DMS79 (cell line): ENCODE data around the gene STEAP1B.
"Not testable (repeated sequence)": the region's sequence is repeated elsewhere in the genome, so short reads cannot be mapped to it uniquely, and the experiment has no call there.

Source experiments
- DNase-seq: peaks from one replicate; lab custom pipeline; 2025; lab: John Stamatoyannopoulos, UW

Gene STEAP1B

DNA sequence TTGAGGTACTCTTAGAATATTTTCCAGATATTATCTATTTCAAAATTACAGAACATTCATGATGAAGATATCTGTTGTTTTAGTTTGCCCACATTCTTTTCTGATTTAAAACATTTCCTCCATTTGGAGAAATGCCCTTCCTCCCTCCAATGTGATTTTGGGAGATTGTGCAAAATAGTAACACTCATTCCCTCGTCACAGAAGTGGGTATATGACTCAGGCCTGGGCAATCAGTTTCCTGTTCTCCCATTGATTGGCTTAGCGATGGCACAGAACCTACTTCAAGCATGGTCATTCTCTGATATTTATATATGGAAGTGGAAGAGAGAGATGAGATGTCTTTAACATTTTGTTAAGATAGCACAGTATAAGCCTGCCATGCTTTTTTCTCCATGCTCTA is 3.1 kb downstream of the STEAP1B start:
- not testable (repeated sequence) for DNase-seq

DNA sequence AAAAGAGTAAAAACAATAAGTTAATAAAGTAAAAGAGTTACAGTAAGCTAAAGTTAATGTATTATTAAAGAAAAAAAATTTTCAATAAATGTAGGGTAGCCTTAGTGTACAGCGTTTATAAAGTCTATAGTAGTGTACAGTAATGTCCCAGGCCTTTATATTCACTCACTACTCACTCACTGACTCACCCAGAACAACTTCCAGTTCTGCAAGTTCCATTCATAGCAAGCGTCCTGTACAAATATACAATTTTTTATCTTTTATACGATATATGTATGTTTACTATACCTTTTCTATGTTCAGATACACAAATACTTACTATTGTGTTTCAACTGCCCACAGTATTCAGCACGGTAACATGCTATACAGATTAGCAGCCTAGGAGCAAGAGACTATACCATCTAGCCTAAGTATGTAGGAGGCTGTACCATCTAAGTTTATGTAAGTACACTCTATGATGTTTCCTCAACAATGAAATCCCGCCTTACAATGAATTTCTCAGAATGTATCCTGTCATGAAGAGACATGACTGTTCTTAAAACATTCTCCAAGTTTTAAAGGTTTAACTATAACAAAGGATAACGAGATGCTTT is 3.6 kb downstream of the STEAP1B start:
- not testable (repeated sequence) for DNase-seq

DNA sequence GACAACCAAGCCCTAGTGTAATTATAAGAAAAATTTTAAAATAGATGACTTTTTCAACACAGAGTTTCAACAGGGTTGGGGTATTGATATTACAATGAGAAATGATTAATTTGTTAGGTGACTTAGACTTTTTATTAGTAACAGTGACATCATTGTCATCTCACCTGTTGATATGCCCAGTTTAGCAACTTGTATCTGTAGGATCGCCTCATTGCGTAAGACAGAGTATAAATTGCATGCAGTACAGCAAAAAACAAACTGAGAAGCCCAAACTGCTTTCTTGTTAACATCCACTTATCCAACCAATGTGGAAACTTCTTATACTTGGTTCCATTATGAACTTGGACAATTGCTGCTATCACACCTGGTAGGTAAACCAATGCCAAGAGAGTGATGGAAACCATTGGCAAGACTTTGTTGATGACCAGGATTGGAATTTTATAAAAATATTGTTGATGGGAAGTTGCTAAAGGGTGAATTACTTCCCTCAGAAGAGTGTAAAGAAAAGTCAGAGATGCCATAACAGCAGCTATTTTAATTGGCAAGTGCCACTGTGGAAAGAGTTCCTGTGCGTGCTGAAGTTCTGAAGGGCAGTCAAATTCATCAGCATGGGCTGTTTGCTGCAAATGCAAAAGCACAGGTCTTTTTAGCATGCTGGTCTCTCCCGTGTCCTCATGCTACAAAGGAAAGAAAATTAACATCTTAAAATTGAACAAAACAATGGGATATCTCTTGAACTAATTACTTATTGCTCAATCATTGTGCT is 6.6 kb downstream of the STEAP1B start:
- DNase-seq = not testable (repeated sequence)

DNA sequence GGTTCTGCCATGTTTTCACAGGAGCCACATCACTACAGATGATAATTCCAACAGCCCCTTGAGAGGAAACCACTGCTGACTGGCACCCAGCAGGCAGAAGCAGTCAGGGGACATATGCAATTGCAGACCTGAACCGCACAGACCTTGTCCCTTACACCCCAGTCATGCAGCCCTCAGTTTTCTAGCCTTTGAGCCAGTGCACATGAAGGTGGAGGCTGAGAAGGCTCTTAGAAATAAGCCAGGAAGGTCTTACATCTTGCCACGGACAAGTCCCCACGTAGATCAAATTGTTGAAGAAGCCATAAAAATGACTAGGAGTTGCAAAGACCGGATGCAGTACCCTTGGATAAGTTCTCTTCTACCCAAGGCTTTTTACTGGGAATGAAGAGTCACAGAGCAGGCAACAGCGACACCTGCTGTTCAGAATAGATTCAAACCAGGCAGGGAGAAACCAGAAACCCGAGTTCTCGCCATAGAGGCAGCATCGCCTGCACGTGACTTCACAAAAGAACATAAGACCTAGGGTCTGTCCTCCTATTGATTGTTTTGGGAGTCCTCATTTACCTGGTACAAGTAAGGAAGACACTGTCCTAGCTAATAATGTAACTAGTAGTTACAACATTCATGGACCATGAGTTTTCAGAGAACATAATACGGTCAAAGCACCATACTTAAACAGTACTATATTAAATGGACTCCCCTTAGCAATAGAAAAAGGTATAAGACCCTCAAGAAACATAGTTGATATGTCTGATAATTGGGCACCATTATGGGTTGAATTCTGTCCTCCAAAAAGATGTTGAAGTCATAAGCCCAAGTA is 11.1 kb downstream of the STEAP1B start:
- DNase-seq = no peak

DNA sequence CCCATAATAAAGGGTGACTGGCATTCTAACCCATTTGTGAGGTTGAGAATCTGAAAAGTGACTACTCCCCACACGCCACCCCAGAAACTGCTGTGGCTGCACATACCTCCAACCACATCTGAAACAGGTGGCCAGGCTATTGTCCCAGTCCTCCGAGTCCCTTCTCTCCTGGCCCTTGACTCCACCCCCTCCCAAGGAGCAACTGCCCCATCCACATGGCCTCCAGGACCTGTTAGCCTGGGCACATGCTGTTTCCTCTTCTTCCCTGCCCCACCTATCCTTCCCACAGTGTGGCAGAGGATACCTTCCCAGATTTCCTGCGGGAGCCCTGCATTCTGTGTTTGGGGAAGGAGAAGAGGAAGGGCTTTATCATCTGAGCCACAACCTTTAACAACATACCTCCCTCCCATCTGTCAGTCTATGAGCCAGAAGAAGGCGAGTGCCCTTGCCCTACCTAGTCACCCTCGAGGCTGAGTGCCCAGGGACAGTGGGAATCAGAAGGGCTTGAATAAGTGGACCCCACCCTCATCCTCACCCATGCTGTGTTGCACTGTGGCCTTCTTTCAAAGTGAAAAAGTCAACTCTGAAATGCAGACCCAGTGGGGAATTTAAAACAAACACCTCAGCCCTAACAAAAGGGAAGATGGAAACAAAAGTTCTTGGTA is 11.9 kb downstream of the STEAP1B start:
- DNase-seq = no peak

DNA sequence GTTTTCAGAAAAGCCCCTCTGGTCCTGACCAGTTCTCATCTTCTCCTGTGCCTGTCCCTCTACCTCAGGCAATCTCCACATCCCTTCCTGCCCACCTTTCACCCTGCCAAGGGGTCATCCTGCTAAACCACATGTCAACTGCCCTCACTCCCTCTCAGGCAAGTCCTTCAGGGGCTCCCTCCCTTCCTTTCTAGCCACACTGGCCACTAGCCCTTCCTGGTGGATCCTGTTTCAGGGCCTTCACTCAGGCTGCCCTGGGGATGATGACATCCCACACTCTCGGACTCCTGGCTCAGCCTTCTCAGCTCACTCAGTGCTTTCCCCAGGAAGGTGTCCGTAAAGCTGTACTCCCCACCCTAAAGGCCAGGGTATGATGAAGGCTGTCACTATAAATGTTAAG is 13.4 kb downstream of the STEAP1B start:
- DNase-seq = no peak

DNA sequence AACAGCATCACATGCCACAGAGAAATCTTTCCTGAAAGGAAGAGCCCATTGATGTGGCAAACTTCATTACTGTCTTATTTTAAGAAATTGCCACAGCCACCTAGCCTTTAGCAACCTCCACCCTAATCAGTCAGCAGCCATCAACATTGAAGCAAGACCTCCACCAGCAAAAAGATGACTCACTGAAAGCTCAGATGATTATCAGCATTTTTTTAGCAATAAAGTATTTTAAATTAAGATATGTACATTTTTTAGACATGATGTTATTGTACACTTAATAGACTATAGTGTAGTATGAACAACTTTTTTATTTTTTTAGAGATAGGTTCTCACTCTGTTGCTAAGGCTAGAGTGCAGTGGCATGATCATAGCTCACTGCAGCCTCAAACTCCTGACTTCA is 14.8 kb downstream of the STEAP1B start:
- DNase-seq = no peak

DNA sequence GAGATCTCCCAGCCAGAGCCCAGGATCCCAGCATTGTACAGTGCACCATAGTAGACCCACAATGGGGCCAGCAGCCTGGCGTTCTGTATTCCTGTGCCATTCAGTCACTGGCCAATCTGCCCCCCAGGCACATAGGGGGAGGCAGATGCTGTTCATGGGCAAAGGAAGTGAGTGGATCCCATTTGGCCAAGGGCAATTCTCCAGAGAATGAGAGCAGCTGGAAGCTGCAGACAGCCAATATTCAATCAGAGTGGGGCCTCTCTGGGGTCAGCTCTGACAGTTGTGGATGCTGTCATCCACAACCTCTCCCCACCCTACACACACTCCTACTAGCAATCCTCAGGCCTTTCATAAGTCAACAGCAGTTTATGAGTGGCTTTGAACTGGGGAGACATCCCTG is 17.5 kb downstream of the STEAP1B start:
- DNase-seq = no peak

DNA sequence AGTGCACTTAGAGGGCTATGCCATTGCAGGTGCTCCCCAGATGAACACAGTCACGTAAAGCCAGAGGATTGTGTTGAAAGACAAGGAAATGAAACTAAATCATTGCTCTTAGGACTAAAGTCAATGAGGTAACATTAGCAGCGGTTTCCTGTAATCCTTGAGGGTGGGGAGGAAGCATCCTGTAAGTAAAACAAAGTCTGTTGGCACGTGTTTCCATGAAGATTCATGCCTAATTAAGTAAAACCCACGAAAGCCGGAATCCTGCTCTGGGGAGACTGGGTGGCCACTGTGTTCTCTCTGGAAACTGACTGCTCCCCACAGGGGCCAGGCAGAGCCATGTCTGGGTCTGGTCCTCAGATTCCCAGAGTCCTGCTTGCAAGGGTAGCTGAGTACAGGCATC is 18.3 kb downstream of the STEAP1B start:
- DNase-seq = no peak

DNA sequence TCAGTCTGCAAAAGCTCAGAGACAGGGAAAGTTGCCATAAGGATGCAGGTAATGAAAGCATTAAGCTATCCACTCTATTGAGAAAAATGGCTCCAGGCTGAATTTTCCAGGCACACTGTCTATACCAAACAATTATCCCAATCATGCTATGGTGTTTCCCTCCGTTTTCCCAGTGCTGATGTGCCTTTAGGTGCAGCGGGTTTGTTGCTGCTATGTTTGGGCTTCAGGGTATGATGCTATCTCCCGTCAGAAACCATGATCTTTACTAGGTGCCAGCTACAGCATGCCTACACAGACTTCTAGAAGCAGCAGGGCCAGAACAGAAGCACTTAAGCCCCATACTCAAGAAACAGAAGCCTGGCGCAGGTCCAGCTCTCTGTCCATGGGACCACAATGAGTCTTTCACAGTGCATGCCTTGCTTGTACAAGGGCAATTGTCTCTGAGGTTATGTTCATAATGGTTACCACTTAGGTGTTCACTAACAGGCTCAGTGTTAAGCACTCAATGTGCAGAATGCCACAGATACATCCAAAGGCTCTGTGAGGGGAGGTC is 19.4 kb downstream of the STEAP1B start:
- peak; percentile 47 for DNase-seq

DNA sequence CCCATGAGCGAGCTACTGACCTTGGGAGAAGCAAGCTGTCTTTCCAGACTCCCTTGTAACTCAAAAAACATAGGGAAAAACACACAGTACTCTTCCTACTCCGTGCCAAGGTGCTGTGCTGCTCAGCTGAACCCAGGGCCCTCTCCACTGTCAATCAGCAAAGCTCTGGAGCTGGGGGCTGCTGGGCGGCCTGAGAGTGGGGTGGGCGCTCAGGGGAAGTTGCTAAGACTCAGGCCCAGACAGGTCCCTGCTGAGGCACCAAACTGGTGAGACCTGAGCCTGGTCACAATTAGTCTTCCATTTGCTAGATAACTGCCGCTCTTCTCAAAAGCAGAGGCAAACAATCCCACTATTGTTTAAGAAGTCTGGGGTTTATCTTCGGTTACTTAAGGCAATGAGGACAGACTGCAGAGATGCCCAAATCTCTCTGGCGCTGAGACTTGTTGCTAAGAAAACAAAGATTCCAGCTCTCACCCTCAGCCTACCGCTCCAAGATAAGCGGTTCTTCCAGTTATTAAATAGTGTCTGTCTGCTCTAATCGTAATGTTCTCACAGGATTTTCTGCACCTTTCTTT is 22.0 kb downstream of the STEAP1B start:
- DNase-seq = no peak

DNA sequence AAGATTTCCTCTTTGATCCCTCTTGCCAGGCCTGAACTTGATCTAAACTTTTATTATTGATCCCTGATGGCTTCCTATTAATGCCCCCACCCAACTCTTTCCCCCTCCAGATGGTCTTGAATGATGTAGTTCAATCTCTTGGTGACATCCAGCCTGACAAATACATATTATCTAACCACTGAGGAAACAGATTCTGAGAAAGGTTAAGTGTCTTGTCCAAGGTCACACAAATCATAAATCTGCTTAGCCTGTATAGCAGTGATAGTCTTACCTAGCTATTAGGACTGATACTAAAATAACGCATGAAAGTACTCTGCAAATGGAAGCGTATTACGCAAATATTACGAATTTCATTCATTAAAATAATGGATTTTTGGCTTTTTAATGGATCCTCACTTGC is 22.7 kb downstream of the STEAP1B start:
- DNase-seq = no peak

DNA sequence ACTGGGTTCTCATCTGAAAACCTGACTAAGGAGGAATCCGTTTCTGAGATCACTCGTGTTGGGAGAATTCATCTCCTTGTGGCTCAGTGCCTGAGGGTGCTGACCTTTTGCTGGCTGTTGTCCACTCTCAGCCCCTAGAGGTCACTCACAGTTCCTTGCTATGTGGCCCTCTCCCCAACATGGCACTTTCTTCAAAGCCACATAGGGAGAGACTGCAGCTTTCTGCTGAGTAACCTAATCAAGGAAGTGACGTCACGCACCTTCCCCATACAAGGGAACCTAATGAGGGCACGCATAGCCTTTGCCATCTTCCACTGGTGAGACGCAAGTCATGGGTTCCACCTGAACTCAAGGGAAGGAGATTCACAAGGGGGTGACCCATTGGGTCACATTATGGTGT is 23.2 kb downstream of the STEAP1B start:
- no peak for DNase-seq

DNA sequence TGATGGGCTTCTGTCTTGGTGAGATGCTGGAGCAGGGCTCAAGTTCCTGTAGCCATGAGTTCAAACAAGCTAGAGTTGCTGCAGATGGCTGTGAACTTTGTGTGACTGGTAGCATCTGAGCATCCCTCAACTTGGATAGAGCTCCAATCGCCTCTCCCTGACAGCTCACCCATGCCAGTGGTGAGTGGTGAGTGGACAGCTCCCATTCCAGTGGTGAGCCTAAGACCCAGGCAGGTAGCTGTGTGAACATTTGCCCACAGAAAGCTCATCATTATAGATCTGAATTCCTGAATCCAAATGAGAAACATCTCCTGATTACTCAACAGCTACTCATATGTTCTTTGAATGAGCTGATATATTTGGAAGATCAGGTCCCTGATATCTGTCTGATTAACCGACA is 25.3 kb downstream of the STEAP1B start:
- DNase-seq = no peak

DNA sequence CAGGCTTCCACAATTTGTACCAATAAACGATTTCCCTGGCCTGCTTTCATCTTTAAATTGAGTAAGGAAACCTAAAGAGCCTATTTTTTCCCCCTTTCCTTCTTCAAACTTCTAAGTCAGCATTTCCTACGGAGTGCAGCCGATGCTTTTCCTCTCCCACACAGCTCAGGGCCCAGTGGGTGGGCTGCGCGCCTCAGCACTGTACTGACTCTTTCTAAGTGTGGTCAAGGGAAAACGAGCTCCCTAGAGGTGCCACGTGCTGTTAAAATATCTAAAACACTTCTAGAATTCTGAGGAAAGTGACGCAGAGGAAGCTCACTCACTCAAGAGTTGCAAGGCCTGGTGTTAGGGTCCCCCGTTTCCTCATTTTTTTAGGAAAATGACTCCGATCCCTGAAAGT is 29.0 kb downstream of the STEAP1B start:
- no peak for DNase-seq

DNA sequence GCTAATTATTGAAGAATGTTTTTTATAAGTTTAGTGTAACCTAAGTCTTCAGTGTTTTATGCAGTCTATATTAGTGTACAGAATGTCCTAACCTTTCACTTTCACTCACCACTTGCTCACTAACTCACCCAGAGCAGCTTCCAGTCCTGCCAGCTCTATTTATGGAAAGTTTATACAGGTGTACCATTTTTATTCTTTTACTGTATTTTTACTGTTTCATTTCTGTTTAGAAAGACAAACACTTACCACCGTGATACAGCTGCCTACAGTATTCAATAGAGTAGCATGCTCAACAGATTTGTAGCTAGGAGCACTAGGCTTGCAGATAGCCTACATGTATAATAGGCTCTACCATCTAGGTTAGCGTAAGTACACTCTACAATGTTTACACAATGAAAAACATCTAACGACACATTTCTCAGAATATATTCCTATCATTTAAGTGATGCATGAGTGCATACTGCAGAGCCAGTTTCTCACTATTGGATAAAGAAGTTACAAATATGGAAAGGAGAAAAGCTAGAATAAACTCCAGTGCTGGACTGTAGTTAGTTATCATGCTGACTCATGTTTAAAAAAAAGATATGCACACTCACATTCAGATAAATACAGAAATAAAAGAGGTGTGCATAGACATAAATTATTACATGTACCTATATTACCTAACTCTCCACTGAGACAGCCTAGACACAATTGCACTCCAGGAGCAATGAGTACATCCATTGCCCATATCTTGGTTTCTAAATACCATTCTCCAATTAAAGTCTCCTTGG is 30.4 kb downstream of the STEAP1B start:
- DNase-seq = no peak

DNA sequence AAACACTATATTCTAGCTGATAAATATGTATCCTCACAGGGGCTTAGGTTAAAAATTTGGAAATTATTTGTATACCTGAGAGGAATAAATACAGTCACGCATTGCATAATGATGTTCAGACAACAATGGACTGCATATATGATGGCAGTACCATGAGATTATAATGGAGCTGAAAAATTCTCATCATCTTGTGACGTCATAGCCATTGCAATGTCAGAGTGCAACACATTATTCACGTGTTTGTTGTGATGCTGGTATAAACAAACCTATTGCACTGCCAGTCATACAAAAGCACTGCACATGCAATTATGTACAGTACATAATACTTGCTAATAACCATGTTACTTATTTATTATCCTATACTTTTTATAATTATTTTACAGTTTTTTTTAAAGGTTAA is 31.4 kb downstream of the STEAP1B start:
- DNase-seq = no peak

DNA sequence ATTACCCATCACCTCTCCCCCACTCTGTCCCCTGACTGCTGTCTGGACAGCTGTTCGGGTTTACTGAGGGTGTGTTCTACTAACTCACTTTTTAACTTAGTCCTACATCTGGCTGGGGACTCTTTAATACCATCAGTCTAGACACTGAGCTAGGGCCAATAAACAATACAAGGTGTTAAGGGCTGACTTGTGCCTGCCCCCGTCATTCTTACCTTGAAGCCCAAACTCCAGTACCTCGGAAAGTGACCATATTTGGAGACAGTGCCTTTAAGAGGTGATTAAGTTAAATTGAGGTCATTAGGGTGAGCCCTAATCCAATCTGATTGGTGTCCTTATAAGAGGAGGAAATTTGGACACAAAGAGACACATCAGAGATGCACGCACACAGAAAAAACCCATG is 35.7 kb downstream of the STEAP1B start:
- no peak for DNase-seq

DNA sequence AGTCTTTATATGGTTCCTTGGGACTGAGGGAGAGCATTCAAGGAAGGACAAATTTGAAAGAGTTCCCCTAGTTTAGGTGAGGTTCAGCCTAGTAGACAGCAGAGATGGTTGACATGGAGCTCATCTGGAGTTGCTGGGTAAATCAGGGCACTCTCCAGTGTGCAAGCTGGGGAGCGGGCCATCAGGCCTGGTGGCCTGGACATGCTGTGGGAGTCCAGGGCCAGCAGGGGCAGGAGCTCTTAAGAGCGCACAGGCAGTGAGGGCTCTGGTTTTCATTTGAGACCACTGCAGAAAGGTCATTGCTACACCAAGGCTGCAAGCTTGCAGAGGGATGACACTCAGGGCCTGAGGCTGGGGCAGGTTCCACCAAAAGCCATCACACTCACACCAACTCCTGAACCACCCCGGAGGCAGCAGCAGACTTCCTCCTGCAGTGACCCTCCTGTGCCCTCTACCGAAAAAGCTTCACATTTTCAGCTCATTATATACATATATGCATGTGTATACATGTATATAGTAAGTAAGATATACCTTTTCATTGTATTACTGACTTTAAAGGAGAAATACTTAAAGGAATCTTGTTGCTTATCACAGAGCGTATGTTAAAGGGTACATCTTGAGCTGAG is 39.5 kb downstream of the STEAP1B start:
- DNase-seq = no peak

DNA sequence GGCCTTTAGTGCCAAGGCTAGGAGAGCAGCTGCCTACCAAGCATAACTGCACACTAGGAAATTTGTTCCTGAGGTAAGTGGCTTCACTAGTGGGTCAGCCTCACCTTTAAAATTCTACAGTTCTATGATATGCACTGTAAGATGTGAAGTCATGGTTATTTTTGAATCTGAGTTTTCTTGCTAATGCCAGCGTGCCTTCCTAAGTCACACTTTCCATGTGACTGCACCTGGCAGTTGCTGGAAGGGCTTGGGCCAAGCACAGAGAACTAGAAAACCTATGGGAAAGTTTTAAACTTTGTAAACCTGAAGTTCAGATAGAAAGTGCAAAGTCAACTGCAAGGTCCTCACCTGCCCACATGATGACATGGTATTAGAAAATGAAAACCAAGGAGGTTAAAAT is 42.5 kb downstream of the STEAP1B start:
- DNase-seq = no peak

DNA sequence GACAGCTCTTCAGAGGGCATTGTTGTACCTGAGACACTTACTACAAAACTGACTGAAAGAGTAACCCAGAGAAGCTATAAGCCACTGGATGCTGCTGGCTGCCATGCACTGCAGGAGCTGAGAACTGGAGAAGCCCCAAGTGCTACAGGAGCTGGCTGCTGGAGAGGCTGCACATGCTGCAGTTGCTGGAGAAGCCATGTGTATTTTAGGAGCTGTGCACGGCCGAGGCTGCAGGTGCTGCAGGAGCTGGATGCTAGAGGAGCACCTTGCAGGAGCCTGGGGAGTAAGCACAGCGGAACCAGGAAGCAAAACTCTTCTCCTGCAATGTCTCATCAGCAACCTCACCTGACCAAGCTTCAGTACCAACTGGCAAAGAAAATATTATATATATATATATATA is 45.5 kb downstream of the STEAP1B start:
- DNase-seq = no peak
